ENCODE measurements around the gene GARIN5A. TPM values are rescaled to one million over a fixed set of nuclear protein-coding genes. Genes with fewer than 3 reads are reported as not detected.
A peak's percentile ranks its signal among the peaks of the same experiment; 100 is the strongest.

The GARIN5A gene
- polyA plus RNA-seq, 3 donors = 0.41 TPM; not detected in 2

DNA sequence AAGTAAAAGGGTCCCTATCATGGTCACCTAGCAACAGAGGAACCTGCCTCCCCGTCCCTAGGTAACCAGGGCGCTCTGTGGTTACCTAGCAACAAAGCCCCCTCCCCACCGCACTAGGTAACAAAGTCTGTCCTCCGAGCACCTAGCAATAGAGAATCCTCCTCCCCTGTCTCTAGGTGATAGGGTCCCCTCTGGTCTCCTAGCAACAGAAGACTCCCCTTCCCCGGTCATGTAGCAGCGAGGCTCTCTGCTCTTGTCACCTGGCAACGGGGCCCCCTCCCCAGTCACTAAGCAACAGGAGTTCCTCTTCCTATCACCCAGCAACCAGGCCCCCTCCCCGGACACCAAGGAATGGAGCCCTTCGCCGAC, 34.0 kb upstream of the GARIN5A start:
- Mint-ChIP-seq H3K27me3 (ENCODE audit: low read depth in 3 of 3) (peaks cover 7 to 24% (median 15%) of the 10 kb centered on the region in 3 donors), H3K36me3 (peaks cover 9 to 10% of the 10 kb centered on the region in 2 donors), H3K9me3 (peaks cover 0 to under 1% (median 0%) of the 10 kb centered on the region in 7 donors), H3K4me3 (peak overlapping the region; percentile 90 to 95), H3K27ac (peak overlapping the region; percentile 92 to 97 (median 96)), H3K4me1 (peaks cover 15% of the 10 kb centered on the region)
- intact Hi-C loops (cut with micrococcal nuclease) = loop anchor here (1.0 to 5.0 kb wide), 5 partner anchors 34 to 292 kb away; partner anchors contain the start of genes EMC10 (in 2 of the 2), GARIN5A (in 2 of the 2), NR1H2 (in 1 of the 2) and POLD1 (in 1 of the 2)
- Histone ChIP-seq H3K4me3 (replicated peaks in 1 of 3; ENCODE audit: low read depth in 2 of 3, low read length in 3 of 3) (peak overlapping the region; percentile 77 to 91 (median 83)), H2AFZ (ENCODE audit: insufficient read depth, low read depth, low read length, poor library complexity, severe bottlenecking) (peak overlapping the region; percentile 82), H3K27ac (ENCODE audit: low read depth in 1 of 2, low read length in 2 of 2) (peak overlapping the region; percentile 72 to 91), H3K9ac (ENCODE audit: insufficient read depth, low read length, poor library complexity, severe bottlenecking) (peak overlapping the region; percentile 86), H3K79me2 (ENCODE audit: insufficient read depth, low read length) (peaks cover 4% of the 10 kb centered on the region), H3K9me3 (replicated peaks in 1 of 2; ENCODE audit: control insufficient read depth in 1 of 2, insufficient read depth in 1 of 2, low read length in 2 of 2) (no peaks in the 10 kb centered on the region), H3K4me2 (replicated peaks; ENCODE audit: extremely low read depth, low read length, poor library complexity, severe bottlenecking) (peak overlapping the region; percentile 88), H3K27me3 (ENCODE audit: control insufficient read depth in 2 of 2, insufficient read depth in 2 of 2, low read length in 2 of 2) (peaks cover 0 to 6% of the 10 kb centered on the region in 2 donors), H4K20me1 (ENCODE audit: insufficient read depth, low read length) (no peaks in the 10 kb centered on the region), H3K4me1 (ENCODE audit: control insufficient read depth in 1 of 2, insufficient read depth in 2 of 2, low read length in 2 of 2) (peaks cover 11 to 16% of the 10 kb centered on the region in 2 donors), H3K36me3 (replicated peaks in 1 of 2; ENCODE audit: control insufficient read depth in 1 of 2, insufficient read depth in 2 of 2, low read length in 2 of 2) (no peaks in the 10 kb centered on the region)
- 6% methylated on average over 7 of the region's 10 CpGs for WGBS (ENCODE audit: insufficient coverage)
- no peak for DNase-seq
- TF ChIP-seq, protein P1, sequence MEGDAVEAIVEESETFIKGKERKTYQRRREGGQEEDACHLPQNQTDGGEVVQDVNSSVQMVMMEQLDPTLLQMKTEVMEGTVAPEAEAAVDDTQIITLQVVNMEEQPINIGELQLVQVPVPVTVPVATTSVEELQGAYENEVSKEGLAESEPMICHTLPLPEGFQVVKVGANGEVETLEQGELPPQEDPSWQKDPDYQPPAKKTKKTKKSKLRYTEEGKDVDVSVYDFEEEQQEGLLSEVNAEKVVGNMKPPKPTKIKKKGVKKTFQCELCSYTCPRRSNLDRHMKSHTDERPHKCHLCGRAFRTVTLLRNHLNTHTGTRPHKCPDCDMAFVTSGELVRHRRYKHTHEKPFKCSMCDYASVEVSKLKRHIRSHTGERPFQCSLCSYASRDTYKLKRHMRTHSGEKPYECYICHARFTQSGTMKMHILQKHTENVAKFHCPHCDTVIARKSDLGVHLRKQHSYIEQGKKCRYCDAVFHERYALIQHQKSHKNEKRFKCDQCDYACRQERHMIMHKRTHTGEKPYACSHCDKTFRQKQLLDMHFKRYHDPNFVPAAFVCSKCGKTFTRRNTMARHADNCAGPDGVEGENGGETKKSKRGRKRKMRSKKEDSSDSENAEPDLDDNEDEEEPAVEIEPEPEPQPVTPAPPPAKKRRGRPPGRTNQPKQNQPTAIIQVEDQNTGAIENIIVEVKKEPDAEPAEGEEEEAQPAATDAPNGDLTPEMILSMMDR (IDR thresholded peaks at IDR 0.05) = no peak

DNA sequence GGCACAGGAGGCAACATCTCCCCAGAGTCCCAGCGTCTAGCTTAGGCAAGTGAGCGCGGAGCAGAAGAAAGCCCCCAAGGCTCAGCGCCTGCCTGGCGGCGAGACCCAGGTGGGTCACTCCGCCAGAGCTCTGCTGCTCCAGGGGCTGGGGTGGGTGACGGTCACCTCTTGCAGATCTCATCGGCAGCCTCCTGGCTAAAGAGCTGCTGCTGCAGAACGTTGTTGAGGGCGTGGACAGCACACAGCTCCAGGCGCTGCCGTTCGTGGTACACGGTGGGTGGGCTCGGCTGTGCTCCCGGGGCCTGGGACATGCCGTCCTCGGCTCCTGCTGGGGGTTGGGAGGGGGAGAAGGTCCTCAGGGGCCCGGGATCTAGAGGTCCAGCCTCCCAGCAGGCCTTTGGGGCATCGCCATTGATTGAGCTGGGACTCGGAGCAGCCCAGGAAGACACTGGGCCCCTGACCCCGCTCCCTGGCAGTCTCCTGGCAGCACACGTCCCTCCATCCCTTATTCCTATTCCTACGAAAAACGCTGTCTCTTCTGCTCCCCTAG, 33.5 kb upstream of the GARIN5A start:
- TF ChIP-seq, protein P1 (IDR thresholded peaks at IDR 0.05) = no peak
- no peak for DNase-seq
- H4K20me1 ChIP-seq (ENCODE audit: insufficient read depth, low read length) = no peaks in the 10 kb centered on the region
- peak overlapping the region; percentile 92 to 97 (median 96) for H3K27ac Mint-ChIP-seq
- H3K36me3 Mint-ChIP-seq = peaks cover 12 to 13% of the 10 kb centered on the region in 2 donors
- peak overlapping the region; percentile 82 for H2AFZ ChIP-seq (ENCODE audit: insufficient read depth, low read depth, low read length, poor library complexity, severe bottlenecking)
- peak overlapping the region; percentile 88 for H3K4me2 ChIP-seq (replicated peaks; ENCODE audit: extremely low read depth, low read length, poor library complexity, severe bottlenecking)
- H3K9me3 Mint-ChIP-seq = no peaks in the 10 kb centered on the region
- H3K4me1 ChIP-seq (ENCODE audit: control insufficient read depth in 1 of 2, insufficient read depth in 2 of 2, low read length in 2 of 2) = peaks cover 11 to 16% of the 10 kb centered on the region in 2 donors
- no peaks in the 10 kb centered on the region for H3K36me3 ChIP-seq (replicated peaks in 1 of 2; ENCODE audit: control insufficient read depth in 1 of 2, insufficient read depth in 2 of 2, low read length in 2 of 2)
- H3K9me3 ChIP-seq (replicated peaks in 1 of 2; ENCODE audit: control insufficient read depth in 1 of 2, insufficient read depth in 1 of 2, low read length in 2 of 2) = no peaks in the 10 kb centered on the region
- peak overlapping the region; percentile 72 to 91 for H3K27ac ChIP-seq (ENCODE audit: low read depth in 1 of 2, low read length in 2 of 2)
- H3K79me2 ChIP-seq (ENCODE audit: insufficient read depth, low read length) = peaks cover 4% of the 10 kb centered on the region
- peak overlapping the region; percentile 77 to 91 (median 83) for H3K4me3 ChIP-seq (replicated peaks in 1 of 3; ENCODE audit: low read depth in 2 of 3, low read length in 3 of 3)
- H3K27me3 ChIP-seq (ENCODE audit: control insufficient read depth in 2 of 2, insufficient read depth in 2 of 2, low read length in 2 of 2) = peaks cover 0 to 6% of the 10 kb centered on the region in 2 donors
- peaks cover 7 to 22% (median 15%) of the 10 kb centered on the region in 3 donors for H3K27me3 Mint-ChIP-seq (ENCODE audit: low read depth in 3 of 3)
- peak overlapping the region; percentile 86 for H3K9ac ChIP-seq (ENCODE audit: insufficient read depth, low read length, poor library complexity, severe bottlenecking)
- intact Hi-C loops (cut with micrococcal nuclease) = loop anchor here (2.0 to 5.0 kb wide), 4 partner anchors 33 to 292 kb away; partner anchors contain the start of genes EMC10 (in 1 of the 2), GARIN5A (in 1 of the 2), NR1H2 (in 1 of the 2) and POLD1 (in 1 of the 2)
- peak overlapping the region; percentile 90 to 95 for H3K4me3 Mint-ChIP-seq
- 87% methylated on average over 25 of the region's 26 CpGs for WGBS (ENCODE audit: insufficient coverage)
- peaks cover 15% of the 10 kb centered on the region for H3K4me1 Mint-ChIP-seq

All from CD14-positive monocyte (primary cell).